ENCODE measurements around the gene RAB7B.

GRCh38 chr1:206021008-206021625 lies 17.9 kb upstream of the RAB7B start:
- TF ChIP-seq CTCF (IDR thresholded peaks at IDR 0.05 in 2 of 3, conservative IDR thresholded peaks at IDR 0.05 in 1 of 3; ENCODE audit: insufficient read depth in 2 of 3, low read depth in 1 of 3, low read length in 3 of 3): no peak
- TF ChIP-seq ZNF644 (tag; IDR thresholded peaks at IDR 0.05; ENCODE audit: low read depth): no peak
- no peak for TF ChIP-seq CSDE1 (IDR thresholded peaks at IDR 0.05)
- TF ChIP-seq SREBF2 (CRISPR knock-in tag; IDR thresholded peaks at IDR 0.05): no peak
- no peak for TF ChIP-seq ZBTB40 (IDR thresholded peaks at IDR 0.05)
- TF ChIP-seq ZBTB40 (CRISPR knock-in tag; IDR thresholded peaks at IDR 0.05): no peak
- TF ChIP-seq MTF1 (CRISPR knock-in tag; IDR thresholded peaks at IDR 0.05; ENCODE audit: borderline replicate concordance): no peak
- TF ChIP-seq GABPA (tag; conservative IDR thresholded peaks at IDR 0.05; ENCODE audit: low read depth): no peak
- no peak for TF ChIP-seq LARP7 (IDR thresholded peaks at IDR 0.05)
